GM18526 (cell line): Measurements from ENCODE around the gene HOXA2.

Experiments
- POLR2A ChIP-seq: IDR thresholded peaks from 3 replicates; pipeline ENCODE4 v1.6.1; 2011; ENCODE audit not compliant: insufficient read length; ENCODE audit errors: extremely low read depth

The HOXA2 gene

DNA sequence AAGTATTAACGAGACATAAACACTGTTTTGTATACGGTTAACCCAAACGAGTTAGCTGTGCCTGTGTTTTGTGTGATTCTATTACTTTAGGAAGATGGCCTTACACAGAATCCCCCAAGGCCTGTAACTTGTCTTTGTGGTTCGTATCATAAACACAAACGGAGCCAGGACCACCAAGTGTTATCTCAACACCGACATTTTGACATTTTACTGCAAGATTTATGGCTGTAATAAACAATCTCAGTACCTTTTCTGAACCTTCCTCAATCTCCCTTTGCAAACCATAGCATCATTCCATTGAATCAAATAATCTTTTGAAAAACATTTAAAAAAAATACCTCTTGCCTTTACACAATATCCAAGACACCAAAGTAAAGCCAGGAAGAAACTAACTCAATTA is 30.5 kb upstream of the HOXA2 start:
- TF ChIP-seq POLR2A, result no peak

DNA sequence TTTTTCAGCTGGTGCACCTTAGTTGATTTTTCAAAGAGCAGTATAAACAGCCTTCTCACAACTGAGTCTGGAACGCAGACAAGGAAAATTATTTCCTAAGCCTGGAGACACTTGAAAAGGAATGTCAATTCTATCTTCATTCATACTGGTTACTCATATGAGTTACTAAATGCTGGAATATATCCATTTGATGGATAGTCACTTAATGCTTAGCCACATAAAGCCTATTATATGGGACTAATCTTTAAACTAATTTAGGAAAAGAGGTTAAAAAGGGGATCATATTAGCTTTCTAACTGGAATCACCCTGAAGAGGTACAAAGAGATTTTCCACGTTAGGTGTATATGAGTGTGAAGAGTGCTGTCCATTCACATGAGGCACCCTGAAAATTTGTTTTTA is 29.7 kb upstream of the HOXA2 start:
- TF ChIP-seq POLR2A, result no peak

GRCh38 chr7:27131390-27131819 is 28.9 kb upstream of the HOXA2 start:
- TF ChIP-seq POLR2A, result no peak

DNA sequence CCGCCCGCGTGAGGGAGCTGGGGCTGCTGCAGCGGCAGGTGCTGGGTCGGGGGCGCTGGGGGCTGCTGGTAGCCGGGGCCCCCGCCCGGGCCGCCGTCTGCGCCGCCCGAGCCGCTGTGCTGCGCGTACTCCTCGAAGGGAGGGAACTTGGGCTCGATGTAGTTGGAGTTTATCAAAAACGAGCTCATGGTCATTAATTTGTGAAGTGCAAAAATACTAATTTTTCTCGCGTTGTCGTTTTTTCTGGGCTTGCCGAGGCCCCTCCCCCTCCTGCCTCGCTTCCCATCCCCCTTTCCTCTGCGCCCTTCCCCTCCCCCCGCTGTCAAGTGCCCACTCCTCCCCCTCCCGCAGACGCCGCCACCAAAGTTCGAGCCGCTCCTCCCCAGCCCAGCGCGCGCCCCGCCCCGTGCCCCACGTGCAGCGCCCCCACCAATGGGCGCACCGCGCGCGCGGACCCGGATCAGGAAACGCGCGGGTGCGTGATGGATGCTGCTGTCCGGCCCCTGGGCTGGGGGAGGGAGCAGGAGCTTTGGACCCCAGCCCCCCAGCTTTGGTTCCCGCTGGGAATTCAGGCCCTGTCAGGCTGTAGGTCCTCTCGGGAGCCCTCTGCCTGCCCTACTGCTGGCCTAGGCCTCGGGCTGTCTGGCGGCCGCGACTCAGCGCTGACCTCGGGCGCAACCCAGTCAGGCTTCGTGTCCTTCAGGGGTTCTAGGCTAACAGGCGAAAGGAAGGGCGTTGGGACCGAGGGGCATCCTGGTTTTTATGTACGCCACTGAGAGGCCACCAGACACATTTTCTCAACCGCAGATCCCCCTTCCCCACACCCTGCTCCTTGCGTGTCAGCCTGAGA is 28.3 kb upstream of the HOXA2 start, which contains the start of gene HOXA4:
TSS of gene HOXA4 (minus strand) at position 218 of the 850 bp plus-strand sequence. CDS start at position 194, 24 bp downstream.
- TF ChIP-seq POLR2A, result no peak

- no peak for TF ChIP-seq POLR2A
Observed at GRCh38 chr7:27129729-27130539, 27.5 kb upstream of the HOXA2 start.

- no peak for TF ChIP-seq POLR2A
Observed at GRCh38 chr7:27128776-27129728, 26.6 kb upstream of the HOXA2 start.

GRCh38 chr7:27128034-27128433 is 25.6 kb upstream of the HOXA2 start:
- TF ChIP-seq POLR2A, result no peak

DNA sequence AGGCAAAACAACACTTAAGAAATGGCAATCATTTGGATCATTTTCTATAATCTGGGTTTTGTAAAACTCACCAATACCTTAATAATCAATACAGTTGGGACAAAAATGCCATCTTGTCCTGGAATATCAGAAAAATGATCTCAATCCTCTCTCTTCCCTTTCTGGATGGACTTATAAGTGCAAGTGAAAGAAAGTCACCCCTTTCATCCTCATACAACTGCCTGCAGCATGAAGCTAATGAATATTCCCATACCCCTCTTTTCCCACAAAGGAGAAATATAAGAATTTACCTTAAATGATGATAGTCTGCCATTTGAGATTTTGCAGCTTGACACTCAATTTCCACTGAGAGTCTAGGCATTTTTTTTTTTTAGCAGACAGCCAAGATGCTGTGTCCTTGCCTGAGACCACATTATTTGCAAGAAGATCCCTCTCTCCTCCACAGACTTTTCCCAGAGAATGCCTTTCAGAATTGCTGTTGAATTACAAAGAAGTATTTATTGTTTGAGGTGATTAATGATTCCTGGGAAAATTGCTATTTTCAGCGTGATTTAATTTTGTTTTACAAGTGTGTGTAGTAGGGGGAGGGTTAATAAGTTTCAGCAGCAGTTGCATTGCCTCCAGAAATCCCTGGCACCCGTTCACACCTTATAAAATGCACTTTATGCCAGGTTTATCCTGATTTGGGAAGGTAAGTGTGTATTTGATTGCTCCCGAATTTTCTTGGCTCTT is 24.3 kb upstream of the HOXA2 start:
- TF ChIP-seq POLR2A, result no peak

DNA sequence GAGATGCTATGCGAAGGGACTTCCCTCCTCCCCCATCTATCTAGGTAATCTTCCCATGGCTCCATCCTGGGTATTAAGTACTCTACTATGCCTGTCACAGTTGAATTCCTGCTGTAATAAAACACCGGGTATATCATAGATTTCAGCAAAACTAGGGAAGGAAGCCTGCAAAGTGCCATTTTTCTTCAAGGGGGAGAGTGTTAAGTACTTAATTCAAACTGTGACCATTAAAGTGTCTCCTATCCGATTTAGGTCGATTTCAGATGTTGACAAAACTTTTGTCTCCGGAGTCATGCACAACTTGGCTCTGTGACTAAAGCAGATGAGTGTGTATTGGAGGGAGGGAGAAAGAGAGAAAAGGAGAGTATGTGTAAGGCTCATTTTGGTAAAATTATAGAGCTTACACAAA is 23.5 kb upstream of the HOXA2 start:
- TF ChIP-seq POLR2A, result no peak

DNA sequence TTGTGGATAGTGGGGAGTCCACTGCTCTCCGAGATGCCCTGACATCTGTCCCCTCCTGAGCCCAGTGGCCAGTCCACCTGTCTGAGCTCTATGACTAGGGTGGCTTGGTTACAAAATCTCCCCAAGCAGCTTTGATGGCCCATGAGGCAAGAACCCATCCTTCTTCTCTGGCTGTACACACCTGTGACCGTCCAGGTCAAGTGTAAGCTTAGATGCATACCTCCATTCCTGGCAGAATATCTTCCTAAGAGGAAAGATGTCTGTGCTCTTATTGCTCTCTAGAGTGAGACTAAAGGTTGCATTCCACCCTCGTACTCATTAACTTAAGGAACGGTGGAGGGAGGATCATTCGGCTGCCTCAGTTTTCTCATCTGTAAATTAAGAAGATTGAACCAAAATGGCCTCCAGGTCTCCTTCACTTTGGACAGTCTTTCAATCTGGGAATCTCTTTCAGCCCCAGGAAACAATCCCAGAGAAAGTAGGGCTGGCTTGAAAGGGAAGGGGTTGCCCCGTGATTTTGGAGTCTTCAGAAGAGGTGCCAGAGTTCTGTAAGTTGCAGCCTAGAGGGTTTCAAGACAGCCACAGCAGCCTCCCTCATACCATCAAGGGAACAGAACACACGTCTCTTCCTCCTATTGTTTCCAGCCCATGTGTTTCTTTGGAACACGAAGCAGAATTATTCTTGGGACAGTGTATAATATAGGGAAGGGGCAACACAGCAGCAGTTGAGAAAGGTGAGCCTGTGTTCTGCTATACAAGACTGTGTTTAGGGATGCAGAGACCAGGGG is 22.6 kb upstream of the HOXA2 start:
- no peak for TF ChIP-seq POLR2A

GRCh38 chr7:27124096-27124901 is 21.8 kb upstream of the HOXA2 start:
- no peak for TF ChIP-seq POLR2A

DNA sequence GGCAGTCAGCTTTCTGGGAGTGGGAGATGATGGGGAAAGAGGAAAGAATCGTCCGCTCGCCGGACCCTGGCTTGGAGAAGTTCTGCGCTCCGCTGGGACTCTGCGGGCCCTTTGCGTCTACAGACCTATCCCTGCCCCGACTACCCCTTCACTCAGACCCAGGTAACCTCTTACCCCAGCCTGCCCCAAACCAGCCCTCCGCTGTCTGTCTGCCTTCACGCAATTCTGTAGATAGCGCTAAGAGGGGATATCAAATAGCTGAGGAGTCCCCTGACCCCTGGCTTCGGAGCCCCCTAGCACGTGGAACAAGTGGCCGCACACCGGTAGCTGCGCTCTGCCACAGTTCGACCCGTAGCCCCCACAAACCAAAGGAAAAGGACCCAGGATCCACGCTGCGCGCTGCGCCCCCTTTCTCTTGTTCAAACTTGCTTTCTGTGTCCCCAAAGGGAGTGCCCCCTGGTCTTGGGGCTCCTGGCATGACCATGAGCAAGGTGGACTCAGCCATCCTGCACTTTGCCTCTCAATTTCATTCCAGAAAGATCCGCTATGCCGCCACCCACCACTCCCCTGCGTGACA is 21.1 kb upstream of the HOXA2 start:
- TF ChIP-seq POLR2A, result no peak
